ENCODE measurements around the gene DOCK3.

DOCK3 gene

DNA sequence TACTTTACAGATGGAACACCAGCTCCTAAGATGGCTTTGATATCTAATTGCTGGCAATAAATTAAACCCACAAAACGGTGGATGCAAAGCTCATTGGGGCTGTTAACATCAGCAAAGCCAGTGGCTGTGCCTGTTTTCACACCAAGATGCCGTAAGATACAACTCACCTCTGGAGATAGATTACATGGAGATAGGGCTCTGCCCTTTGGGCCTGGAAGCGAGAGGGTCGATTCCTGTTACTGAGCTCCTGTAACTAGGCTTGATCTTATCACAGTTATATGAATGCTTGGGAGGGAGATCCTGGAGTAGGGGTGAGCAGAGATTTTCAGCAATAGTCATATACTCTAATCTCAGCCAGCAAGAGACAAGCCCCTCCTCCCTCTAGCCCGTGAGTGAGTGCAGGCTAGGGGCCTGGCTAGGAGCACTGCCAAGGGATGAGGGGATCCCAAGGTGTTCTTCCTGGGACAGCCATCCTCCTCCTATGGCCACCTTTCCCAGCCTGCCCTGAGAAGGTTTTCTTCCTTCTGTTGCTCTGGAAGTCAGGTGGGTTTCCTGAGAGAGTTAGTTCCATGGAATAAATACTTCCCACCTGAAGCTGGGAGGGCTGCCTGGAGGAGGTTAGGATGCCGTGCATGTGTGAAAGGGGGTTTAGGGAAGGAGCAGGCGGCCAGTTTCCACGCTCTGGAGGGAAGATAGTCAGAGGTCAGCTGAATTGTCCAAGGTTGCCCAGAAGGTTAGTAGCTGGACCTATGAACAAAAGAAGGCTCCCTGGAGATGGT is 18.1 kb upstream of the DOCK3 start:
- TF ChIP-seq, protein P1, sequence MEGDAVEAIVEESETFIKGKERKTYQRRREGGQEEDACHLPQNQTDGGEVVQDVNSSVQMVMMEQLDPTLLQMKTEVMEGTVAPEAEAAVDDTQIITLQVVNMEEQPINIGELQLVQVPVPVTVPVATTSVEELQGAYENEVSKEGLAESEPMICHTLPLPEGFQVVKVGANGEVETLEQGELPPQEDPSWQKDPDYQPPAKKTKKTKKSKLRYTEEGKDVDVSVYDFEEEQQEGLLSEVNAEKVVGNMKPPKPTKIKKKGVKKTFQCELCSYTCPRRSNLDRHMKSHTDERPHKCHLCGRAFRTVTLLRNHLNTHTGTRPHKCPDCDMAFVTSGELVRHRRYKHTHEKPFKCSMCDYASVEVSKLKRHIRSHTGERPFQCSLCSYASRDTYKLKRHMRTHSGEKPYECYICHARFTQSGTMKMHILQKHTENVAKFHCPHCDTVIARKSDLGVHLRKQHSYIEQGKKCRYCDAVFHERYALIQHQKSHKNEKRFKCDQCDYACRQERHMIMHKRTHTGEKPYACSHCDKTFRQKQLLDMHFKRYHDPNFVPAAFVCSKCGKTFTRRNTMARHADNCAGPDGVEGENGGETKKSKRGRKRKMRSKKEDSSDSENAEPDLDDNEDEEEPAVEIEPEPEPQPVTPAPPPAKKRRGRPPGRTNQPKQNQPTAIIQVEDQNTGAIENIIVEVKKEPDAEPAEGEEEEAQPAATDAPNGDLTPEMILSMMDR (conservative IDR thresholded peaks at IDR 0.05; ENCODE audit: low read depth, low read length) = no peak
- no peak overlapping the region for H3K4me3 ChIP-seq (ENCODE audit: low read length)
- no peak for DNase-seq (ENCODE audit: low read depth)

DNA sequence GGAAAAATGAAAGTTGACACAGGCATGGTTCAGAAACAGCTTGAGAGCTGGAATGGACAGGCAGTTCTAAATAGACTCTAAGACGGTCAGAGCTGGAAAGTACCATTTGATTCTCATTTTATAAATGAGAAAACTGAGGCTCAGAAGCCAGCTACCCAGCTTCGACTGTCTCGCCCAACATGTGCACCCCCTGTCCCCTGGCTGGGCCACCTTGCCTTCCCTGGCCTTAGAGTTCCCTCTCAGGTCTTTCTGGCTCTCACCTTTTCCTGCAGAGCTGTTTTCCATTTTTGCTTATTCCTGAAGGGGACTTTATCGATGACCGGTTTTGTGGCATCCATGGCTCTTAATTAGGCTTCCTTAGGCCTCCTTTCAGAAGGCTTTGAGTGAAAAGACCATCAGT is 17.3 kb upstream of the DOCK3 start:
- DNase-seq (ENCODE audit: low read depth) = no peak
- H3K4me3 ChIP-seq (ENCODE audit: low read length) = no peak overlapping the region
- TF ChIP-seq, protein P1 (conservative IDR thresholded peaks at IDR 0.05; ENCODE audit: low read depth, low read length) = no peak

DNA sequence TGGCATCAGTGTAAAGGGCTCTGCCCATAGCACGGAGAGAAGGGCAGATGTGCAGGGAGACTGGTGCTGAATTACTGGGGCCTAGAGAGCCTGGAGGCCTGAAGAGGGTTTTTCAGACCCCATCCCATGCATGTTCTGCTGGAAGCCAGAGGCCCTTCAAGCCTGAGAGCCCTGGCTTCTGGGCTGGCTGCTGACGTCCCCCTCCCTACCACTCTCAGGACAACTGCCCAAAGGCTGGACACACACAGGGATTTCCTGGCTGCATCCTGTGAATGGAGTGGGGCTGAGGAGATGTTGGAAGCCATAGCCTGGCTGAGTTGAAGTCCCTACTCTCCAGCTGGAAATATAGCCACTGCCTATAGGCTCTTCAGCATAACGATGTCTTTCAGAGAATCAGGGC is 16.9 kb upstream of the DOCK3 start:
- no peak for DNase-seq (ENCODE audit: low read depth)
- no peak overlapping the region for H3K4me3 ChIP-seq (ENCODE audit: low read length)
- TF ChIP-seq, protein P1 (conservative IDR thresholded peaks at IDR 0.05; ENCODE audit: low read depth, low read length) = no peak

DNA sequence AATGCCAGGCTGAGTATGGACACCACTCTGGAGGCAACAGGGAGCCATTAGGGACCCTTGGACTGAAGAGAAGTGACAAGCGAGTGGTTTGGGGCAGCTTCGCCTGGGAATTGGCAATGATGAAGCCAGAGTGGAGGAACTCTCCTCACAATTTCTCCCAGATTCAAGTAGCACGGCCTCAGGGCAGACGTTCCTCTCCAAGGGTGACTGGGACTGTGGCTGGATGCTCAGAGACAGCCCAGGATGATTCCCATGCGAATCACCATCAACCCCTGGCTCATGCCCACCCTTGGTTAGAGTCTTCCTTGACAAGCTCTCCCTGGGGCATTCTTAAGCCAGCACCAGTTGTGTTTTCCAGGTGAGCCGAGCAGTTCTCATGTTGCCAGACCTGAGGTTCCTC is 16.3 kb upstream of the DOCK3 start:
- H3K4me3 ChIP-seq (ENCODE audit: low read length) = no peak overlapping the region
- no peak for DNase-seq (ENCODE audit: low read depth)
- TF ChIP-seq, protein P1 (conservative IDR thresholded peaks at IDR 0.05; ENCODE audit: low read depth, low read length) = no peak

DNA sequence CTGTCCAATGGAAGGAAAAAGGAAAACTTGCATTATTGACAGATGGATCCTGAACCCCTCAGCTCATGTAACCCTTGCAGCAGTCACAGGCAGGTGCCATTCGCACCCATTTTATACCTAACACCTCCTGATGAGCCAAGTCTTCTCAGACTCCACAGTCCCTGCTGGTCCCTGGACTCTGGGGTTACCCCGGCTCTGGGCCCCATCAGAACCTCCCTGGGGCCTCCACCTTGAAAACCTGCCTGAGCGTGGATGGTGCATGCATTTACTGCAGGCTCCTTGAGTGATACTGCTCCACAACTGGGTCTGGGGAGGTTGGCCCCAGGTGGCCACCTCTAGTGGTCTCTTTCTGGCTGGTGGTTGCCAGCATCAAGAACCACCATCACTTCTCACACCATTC is 15.9 kb upstream of the DOCK3 start:
- no peak overlapping the region for H3K4me3 ChIP-seq (ENCODE audit: low read length)
- no peak for DNase-seq (ENCODE audit: low read depth)
- TF ChIP-seq, protein P1 (conservative IDR thresholded peaks at IDR 0.05; ENCODE audit: low read depth, low read length) = no peak

DNA sequence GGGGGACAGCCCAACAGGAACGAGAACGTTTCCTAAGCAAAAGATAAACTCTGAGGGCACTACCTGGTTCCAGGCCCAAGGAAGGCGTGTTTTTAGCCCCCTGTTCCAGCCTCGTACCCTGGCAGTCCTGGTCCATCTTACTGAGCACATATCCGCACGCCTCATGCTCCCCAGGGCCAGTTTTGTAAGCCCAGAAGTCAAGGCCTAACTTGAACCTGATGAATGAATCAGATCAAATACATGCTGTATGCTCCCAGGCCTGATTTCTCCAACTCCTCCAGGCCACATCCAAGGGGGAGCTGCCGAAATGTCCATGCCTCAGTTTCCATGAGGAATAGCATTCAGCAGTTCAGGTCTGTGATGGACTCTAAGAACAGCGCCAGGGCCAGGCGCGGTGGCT is 14.3 kb upstream of the DOCK3 start:
- no peak overlapping the region for H3K4me3 ChIP-seq (ENCODE audit: low read length)
- TF ChIP-seq, protein P1 (conservative IDR thresholded peaks at IDR 0.05; ENCODE audit: low read depth, low read length) = no peak
- DNase-seq (ENCODE audit: low read depth) = no peak

DNA sequence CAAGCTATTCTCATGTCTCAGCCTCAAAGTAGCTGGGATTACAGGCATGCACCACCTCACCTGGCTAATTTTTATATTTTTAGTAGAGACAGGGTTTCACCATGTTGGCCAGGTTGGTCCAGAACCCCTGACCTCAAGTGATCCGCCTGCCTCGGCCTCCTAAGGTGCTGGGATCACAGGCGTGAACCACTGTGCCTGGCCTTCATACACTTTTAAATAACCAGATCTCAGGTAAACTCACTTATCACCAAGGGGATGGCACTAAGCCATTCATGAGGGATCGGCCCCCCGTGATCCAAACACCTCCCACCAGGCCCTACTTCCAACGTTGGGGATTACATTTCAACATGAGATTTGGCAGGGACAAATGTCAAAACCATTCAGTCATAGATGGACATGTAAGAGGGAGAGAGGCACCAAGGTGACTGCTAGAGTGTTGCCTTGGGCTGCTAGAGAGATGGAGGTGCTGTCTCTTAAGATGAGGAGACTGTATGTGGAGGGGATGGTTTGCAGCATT is 13.3 kb upstream of the DOCK3 start:
- DNase-seq (ENCODE audit: low read depth) = no peak
- H3K4me3 ChIP-seq (ENCODE audit: low read length) = no peak overlapping the region
- TF ChIP-seq, protein P1 (conservative IDR thresholded peaks at IDR 0.05; ENCODE audit: low read depth, low read length) = no peak
